NCI-H1436 (cell line): ENCODE measurements around the gene ZNF609.
A peak's percentile ranks its signal among the peaks of the same experiment; 100 is the strongest.
"Not testable (repeated sequence)": the region's sequence is repeated elsewhere in the genome, so short reads cannot be mapped to it uniquely, and the experiment has no call there.

ENCODE experiments used
- DNase-seq: peaks from one replicate; lab custom pipeline; 2025; lab: John Stamatoyannopoulos, UW

ZNF609 gene

DNA sequence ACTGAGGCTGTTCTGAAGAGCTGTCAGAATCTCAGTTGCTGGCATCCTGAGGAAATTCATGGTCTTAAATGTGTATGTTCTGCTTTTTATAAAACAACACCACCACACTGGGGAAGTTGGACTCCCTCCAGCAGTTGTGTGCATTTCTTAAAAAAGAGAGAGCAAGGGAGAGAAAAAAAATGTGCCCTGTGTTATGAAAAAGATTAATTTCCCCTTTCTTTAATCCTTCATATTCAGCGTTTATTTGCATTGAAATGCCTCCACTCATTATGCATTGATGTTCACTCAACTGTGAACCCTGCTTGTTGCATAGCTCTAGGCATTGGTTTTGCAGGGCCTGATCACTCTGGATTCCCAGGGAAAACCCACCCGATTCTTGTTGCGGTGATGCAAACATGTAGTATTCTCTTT, 4.4 kb upstream of the ZNF609 start:
- no peak for DNase-seq

- DNase-seq, result no peak
Measured at GRCh38 chr15:64456634-64457108, 3.7 kb upstream of the ZNF609 start.

- no peak for DNase-seq
Measured at GRCh38 chr15:64459066-64459781, 1.2 kb upstream of the ZNF609 start.

GRCh38 chr15:64460724-64461720, 644 bp downstream of the ZNF609 start:
- DNase-seq, result peak; percentile 14

DNA sequence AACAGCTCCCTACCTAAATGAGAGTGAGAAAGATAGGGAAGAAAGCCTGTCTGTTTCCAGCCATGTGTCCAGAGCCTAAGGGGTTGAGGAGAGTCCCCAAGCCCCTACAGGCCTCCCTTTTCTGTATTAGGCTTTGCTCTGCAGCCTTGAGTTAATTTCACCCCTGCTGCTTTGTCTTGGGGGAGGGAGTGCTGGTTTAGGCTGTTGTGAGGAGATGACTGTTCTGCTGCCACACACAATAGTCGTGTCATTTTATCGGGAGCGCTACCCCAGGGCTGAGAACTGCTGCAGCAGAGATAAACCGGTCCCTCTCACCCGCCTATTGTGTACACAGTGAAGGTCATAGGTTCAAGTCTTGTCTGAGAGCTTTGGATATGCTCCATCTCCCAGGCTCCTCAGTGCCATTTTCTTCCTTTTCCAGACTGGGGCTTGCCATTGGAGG, 1.4 kb downstream of the ZNF609 start:
- no peak for DNase-seq

DNA sequence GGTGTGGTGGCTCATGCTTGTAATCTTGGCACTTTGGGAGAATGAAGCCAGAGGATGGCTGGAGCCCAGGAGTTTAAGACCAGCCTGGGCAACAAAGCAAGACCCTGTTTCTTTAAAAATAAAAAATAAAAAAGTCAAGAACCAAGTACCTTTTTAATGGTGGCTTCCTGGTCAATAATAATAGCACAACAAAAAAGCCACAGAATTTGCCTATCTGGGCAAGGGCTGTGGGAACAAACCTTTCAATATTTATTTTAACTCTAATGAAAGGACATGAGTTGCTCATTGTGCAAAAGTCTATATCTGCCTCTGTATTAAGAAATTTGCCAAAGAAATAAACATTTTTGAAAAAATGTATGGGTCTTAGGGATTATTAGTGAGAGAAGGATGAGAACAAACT, 2.1 kb downstream of the ZNF609 start:
- no peak for DNase-seq

DNA sequence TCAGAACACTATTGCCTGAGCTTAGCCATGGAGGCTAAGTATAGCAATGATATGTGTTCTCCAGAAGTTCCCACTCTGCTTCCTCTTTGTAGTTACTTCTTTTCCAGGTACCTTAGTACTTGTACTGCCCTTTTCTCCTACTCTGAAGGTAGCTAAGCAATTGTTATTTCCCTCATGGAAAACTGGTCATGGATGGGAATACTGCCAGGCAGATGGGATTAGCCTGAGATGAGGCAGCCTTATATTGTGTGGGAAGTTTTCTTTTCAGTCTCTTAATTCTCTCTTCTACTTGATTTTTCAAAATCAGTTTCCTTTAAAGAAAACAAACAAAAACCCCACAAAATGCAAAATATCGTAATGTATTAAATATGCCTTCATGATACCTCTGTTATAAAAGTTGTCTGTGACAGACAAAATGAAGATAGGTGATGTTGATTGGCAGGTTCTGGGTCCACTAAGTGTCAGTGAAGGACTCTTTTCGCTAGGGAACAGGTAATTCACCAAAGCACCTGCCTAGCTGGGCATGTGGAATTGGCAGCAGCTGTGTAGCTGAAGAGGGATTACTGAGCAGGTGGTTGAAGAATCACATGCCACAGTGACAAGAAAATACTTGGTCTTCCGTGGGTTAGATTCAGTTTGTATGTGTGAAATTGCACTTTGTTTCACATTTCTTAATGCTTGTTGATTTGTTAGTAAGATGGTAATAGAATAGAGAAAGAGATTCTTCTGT, 4.1 kb downstream of the ZNF609 start:
- peak; percentile 64 for DNase-seq

- no peak for DNase-seq
Measured at GRCh38 chr15:64466408-64467141, 6.2 kb downstream of the ZNF609 start.

DNA sequence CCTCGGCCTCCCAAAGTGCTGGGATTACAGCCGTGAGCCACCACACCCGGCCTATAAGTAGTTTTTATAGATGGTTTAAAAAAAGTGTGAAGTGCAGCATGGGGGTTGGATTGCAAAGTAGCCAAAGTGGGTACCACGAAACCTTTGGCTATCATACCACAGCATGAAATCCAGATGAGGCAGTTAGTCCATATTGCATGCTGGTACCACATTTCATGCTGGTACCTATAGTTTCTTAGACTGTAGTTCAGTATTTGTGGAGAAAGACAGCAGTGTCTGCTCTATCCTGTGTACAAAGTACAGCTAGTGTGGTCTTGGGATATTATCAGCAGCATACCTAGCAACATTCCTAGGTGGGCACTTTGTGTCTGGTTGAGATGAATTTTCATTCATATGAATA, 11.8 kb downstream of the ZNF609 start:
- DNase-seq, result no peak

- DNase-seq, result no peak
Measured at GRCh38 chr15:64474846-64475245, 14.5 kb downstream of the ZNF609 start.

DNA sequence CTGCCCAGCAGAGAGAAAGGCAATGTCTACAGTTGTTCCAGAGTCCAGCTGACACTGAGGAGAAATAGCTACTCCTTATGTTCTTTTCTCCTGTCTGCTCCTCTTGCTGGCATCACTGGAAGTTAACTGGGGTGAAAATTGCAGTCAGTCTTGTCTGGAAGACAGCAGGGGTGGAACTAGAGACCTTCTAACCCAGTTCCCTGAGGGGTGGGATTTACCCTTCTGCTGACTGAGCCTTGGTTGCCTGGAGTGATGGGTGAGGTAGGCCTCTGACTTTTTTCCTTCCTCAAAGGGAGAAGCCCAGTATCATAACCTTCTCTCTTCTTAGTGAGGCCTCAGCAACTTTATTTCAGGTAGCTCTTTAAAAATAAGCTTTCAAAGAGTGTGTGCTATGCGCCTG, 16.2 kb downstream of the ZNF609 start:
- no peak for DNase-seq

DNA sequence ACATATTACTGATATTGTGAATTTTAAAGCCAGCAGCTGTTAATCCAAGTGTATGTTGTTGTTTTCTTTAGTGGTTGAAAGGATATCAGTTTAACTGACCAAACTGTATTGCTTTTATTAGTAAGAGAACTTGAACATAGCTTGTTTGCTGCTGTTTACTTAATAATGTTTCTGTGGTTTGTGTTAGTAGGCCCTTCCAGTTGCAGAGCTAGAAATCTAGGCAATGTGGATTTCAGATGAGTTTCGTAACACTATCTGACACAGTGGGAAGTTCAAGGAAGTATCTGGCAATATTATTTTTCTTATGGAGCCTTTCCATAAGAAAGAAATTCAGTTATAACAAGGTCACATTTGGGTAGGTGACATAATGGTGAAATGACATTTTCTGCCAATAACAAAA, 18.5 kb downstream of the ZNF609 start:
- DNase-seq, result no peak

DNA sequence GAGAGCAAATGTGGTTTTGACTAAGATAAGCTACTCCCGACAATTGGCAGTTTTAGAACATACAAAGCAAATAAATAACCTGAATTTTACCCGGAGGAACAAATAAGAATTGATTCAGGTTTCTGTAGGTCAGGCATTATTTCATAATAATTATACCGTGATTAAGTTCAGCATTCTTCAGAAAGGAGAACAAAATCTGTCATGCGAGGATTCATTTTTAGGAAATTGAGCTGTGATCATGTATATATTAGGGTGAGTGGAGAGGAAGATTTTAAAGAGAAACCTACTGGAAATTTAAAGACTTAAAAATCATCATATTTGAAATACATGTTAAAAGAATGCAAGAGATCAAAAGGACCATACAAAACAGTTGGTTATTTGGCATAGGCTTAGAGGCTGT, 20.5 kb downstream of the ZNF609 start:
- no peak for DNase-seq

GRCh38 chr15:64483749-64484148, 23.4 kb downstream of the ZNF609 start:
- no peak for DNase-seq

DNA sequence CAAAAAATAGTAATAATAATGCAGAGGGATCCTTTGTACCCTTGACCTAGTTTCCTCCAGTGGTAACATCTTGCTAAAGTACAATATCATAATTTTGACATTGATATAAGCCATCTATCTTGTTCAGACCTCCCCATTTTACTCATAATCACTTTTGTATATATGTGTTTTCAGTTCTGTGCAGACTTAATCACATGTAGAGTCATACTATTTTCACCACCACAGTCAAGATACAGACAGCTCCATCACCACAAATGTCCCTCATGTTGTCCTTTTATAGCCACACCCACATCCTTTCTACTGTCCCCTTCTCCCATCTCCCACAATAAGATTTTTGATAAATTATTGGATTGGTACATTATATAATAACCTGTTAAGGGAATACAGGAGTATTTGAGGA, 25.4 kb downstream of the ZNF609 start:
- DNase-seq, result no peak

DNA sequence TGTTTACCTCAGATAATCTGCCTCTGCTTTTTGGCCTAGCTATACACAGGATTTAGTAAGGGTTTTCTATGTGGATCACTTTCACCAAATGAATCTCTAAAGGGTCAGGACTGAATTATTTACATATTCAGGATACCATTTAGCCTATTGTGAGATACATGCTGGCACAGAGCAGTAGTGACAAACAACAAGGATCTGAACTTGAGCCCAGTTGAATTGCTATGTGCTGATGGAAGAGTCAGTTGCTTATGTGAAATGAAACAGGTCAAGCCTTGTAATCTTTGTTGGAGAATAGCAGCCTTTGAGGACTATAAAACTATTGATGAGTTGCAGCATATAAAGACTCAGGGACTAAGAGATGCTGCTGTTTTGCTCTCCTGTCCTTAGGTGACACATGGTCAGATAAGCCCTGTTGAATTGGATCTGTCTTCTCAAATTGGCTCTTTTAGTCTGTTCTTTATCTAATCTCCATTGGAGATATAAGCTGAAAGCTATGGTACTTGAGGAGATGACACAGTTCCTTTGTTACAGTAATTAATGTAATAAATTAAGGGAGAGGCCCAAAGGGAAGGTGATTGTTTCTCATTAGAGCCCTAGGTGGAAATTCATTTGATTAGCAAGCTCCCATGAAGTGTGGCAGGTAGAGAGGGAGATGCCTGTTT, 30.4 kb downstream of the ZNF609 start:
- no peak for DNase-seq

- no peak for DNase-seq
Measured at GRCh38 chr15:64493641-64494040, 33.3 kb downstream of the ZNF609 start.

GRCh38 chr15:64495968-64496367, 35.6 kb downstream of the ZNF609 start:
- DNase-seq, result not testable (repeated sequence)

- no peak for DNase-seq
Measured at GRCh38 chr15:64500695-64501395, 40.5 kb downstream of the ZNF609 start.

GRCh38 chr15:64501396-64501715, 41.0 kb downstream of the ZNF609 start:
- DNase-seq, result no peak

- DNase-seq, result no peak
Measured at GRCh38 chr15:64502151-64502550, 41.8 kb downstream of the ZNF609 start.
